Measurements from ENCODE around the gene ACTR3C. TPM values are rescaled to one million over a fixed set of nuclear protein-coding genes. Genes with fewer than 3 reads are reported as not detected.

Gene ACTR3C
- total RNA-seq, 2 experiments from 2014 or later, result 2.8 to 3.4 TPM

DNA sequence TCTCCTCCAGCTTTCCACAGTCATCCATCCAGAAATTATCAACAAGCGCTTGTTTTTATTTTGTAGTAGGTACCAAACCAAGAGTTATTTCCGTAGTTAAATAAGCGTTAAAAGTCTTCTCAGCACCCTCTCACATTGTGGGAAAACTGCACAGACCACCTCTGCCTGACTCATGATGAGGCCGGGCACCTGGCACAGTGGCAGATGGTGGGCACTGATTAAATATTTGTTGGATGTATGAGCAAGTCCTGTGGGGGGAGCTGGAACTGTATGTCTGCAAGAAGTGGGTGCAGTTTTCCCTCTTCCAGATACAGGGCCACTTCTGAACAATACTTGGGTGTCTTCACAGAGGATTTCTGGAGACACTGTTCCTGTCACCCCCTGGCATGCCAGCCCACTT is 40.0 kb upstream of the ACTR3C start:
- no peak overlapping the region for H3K27ac Mint-ChIP-seq
- peaks cover 42% of the 10 kb centered on the region for H3K4me1 Mint-ChIP-seq
- peaks cover 6% of the 10 kb centered on the region for H3K36me3 Mint-ChIP-seq
- peaks cover 4% of the 10 kb centered on the region for H3K9me3 Mint-ChIP-seq
- no peak for DNase-seq
- no peak overlapping the region for H3K4me3 Mint-ChIP-seq
- H3K27me3 Mint-ChIP-seq, result no peaks in the 10 kb centered on the region

DNA sequence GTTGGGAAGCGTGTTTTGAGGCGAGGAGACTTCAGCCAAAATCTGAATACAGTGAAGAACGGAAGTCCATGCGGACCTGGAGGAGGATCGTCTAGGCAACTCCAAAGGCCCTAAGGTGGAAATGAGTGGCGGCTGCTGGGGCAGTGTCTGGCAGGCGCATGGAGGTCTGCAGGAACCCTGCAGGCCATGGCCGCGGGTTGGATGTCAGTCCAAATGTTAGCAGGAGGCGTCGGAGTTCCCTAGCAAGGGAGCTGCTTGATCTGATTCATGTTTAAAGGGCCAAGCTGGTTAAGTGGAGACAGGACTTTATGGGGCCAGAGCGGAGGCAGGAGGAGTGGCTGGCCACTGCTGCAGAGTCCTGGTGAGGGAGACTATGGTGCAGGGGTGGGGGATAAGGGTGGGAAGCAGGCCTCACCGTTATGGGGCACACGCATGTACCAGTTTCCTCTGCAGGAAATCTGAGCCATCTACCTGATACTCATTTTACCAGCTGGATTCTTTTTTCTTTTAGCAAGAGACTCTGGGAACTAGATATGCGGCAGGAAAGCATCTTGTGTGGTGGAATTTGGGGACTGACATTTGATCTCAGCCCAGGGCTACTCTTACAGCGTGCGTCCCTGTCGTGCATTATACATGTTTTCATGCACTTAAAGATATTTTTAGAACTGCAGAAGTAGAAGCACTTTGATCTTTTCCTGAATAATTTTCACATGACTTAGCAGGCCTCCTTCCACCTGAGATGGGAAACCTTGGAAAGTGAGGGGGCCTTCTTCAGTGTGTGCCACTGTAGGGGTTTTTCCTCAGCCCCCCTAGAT is 38.7 kb upstream of the ACTR3C start:
- Mint-ChIP-seq H3K4me1 (peaks cover 48% of the 10 kb centered on the region), H3K9me3 (peaks cover 4% of the 10 kb centered on the region)

DNA sequence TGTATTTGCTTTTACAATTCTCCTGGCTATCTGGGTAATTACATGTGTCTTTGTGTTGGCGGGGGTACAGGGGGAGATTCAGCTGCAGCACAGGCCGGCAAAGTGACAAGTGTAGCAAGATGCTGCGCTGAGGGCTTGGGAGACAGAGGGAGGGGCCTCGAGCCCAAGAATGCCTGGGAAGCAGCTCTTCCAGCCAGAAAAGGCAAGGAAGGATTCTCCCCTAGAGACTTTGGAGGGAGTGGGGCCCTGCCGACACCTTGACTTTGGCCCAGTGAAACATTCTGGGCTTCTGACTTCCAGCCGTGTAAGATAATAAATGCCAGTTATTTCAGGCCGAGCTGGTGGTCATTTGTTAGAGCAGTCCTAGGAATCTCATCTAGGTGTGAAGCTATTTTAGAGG is 38.1 kb upstream of the ACTR3C start:
- peaks cover 4% of the 10 kb centered on the region for H3K9me3 Mint-ChIP-seq
- no peaks in the 10 kb centered on the region for H3K27me3 Mint-ChIP-seq
- no peak for DNase-seq
- no peak overlapping the region for H3K4me3 Mint-ChIP-seq
- H3K27ac Mint-ChIP-seq, result no peak overlapping the region
- H3K4me1 Mint-ChIP-seq, result peaks cover 48% of the 10 kb centered on the region
- H3K36me3 Mint-ChIP-seq, result peaks cover 6% of the 10 kb centered on the region

More for the DNA sequence above, 38.7 kb upstream of the ACTR3C start:
- Mint-ChIP-seq H3K27me3 (no peaks in the 10 kb centered on the region), H3K36me3 (peaks cover 6% of the 10 kb centered on the region), H3K27ac (no peak overlapping the region), H3K4me3 (no peak overlapping the region)
- no peak for DNase-seq

DNA sequence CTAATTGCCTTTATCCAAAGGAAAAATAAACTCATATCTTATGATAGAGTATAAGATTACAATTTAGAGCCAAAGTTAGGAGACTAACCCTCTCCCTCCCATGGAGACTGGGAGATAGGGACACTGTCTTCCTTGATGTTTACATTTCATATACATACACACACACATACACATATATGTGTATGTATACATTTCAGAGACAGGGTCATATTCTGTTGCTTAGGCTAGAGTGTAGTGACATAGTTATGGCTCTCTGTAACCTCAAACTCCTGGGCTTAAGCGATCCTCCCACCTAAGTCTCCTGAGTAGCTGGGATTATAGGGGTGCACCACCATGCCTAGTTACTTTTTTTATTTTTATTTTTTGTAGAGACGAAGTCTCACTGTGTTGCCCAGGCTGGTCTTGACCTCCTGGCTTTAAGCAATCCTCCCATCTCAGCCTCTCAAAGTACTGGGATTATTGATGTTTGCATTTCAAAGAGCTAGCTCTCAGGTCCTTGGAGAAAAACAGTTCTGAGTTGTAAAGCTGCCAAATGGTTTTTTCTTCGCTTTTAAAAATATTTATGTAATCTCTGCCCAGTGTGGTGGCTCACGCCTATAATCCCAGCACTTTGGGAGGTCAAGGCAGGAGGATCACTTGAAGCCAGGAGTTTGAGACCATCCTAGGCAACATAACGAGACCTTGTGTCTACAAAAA is 37.2 kb upstream of the ACTR3C start:
- H3K9me3 Mint-ChIP-seq, result peaks cover 4% of the 10 kb centered on the region
- no peak overlapping the region for H3K4me3 Mint-ChIP-seq
- no peak for DNase-seq
- H3K4me1 Mint-ChIP-seq, result peaks cover 46% of the 10 kb centered on the region
- H3K27me3 Mint-ChIP-seq, result no peaks in the 10 kb centered on the region
- H3K27ac Mint-ChIP-seq, result peak overlapping the region; percentile 72
- H3K36me3 Mint-ChIP-seq, result peaks cover 4% of the 10 kb centered on the region

DNA sequence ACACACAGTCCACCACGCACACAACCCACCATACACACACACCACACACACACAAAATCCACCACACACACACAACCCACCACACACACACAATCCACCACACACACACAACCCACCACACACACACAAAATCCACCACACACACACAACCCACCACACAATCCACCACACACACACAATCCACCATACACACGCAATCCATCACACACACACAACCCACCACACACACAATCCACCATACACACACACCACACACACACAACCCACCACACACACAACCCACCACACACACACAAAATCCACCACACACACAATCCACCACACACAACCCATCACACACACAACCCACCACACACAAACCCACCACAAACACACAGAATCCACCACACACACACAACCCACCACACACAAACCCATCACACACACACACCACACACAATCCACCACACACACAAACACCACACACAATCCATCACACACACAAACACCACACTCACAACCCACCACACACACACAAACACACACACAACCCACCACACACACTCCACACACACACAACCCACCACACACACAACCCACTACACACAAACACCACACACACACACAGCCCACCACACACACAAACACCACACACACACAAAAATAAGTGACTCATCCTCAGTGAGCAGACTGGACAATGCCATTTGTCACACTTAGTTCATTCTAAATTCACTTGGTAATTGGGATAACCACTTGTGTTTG is 36.4 kb upstream of the ACTR3C start:
- Mint-ChIP-seq H3K27ac (peak overlapping the region; percentile 72), H3K27me3 (no peaks in the 10 kb centered on the region), H3K4me1 (peaks cover 44% of the 10 kb centered on the region), H3K4me3 (no peak overlapping the region), H3K36me3 (peaks cover 4% of the 10 kb centered on the region), H3K9me3 (peaks cover 4% of the 10 kb centered on the region)
- DNase-seq, result no peak

DNA sequence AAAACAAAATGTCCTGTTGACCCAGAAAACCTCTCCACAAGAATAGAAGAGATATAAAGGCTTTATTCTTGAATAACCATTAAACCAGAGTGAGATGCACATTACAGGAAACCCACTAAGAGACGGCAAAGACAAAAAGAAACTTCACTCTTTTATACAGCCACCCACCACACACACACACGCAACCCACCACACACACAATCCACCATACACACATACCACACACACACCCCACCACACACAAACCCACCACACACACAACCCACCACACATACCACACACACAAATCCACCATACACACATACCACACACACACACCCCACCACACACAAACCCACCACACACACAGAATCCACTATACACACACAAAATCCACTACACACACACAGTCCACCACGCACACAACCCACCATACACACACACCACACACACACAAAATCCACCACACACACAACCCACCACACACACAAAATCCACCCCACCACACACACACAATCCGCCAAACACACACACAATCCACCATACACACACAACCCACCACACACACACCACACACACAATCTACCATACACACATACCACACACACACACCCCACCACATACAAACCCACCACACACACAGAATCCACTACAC is 35.8 kb upstream of the ACTR3C start:
- no peak for DNase-seq

DNA sequence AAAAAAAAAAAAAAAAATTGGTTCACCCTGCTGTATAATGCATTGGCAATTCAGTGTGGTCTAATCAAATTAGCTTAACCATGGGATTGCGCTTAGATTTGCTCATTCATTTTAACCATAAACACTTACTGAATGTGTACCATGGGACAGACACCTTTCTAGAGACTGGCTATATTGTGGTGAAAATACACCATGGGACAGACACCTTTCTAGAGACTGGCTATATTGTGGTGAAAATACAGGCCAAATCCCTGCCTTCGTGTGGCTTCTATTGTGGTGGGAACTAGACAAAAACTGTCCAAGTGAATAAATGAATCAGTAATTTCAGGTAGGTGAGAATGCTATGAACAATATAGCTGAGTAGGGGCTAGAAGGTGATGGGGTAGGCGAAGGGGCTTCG is 35.1 kb upstream of the ACTR3C start:
- no peak for DNase-seq
- Mint-ChIP-seq H3K27me3 (no peaks in the 10 kb centered on the region), H3K9me3 (peaks cover 4% of the 10 kb centered on the region), H3K36me3 (peaks cover 4% of the 10 kb centered on the region), H3K27ac (no peak overlapping the region), H3K4me3 (no peak overlapping the region), H3K4me1 (peaks cover 38% of the 10 kb centered on the region)

More for the DNA sequence above, 35.8 kb upstream of the ACTR3C start:
- H3K27ac Mint-ChIP-seq, result peak overlapping the region; percentile 13
- peaks cover 41% of the 10 kb centered on the region for H3K4me1 Mint-ChIP-seq
- no peaks in the 10 kb centered on the region for H3K27me3 Mint-ChIP-seq
- H3K4me3 Mint-ChIP-seq, result no peak overlapping the region
- H3K9me3 Mint-ChIP-seq, result peaks cover 4% of the 10 kb centered on the region
- peaks cover 4% of the 10 kb centered on the region for H3K36me3 Mint-ChIP-seq

DNA sequence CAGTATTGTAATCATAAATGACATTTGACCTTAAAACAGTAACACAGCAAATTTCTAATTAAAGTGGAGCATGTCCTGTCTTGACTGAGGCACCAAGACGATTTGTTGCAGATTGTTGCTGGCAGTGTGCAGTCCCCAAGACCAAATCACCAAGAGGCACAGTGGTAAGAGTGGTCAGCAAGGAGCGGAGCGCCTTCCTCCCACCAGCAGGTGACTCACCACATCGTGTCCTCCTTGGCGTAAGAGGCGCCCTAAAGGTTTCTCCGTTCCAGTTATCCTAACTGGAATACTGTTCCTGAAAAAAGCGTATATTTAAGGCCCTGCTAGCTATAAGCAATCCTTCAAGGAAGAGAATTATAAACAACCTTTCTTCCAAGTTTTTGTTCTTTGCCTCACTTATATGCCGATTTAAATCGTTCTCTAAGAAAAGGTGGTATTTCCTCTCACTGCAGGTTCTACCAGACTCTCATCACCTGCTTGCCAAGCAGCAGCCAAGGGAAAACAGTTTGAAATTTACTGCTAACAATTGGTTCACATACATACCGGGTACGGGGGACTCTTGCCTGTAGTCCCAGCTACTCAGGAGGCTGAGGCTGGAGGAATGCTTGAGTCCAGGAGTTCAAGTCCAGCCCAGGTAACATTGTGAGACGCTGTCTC is 34.6 kb upstream of the ACTR3C start:
- Mint-ChIP-seq H3K36me3 (peaks cover 4% of the 10 kb centered on the region), H3K9me3 (peaks cover 4% of the 10 kb centered on the region), H3K4me3 (peak overlapping the region; percentile 78), H3K4me1 (peaks cover 38% of the 10 kb centered on the region), H3K27ac (peak overlapping the region; percentile 93), H3K27me3 (no peaks in the 10 kb centered on the region)
- DNase-seq, result no peak

DNA sequence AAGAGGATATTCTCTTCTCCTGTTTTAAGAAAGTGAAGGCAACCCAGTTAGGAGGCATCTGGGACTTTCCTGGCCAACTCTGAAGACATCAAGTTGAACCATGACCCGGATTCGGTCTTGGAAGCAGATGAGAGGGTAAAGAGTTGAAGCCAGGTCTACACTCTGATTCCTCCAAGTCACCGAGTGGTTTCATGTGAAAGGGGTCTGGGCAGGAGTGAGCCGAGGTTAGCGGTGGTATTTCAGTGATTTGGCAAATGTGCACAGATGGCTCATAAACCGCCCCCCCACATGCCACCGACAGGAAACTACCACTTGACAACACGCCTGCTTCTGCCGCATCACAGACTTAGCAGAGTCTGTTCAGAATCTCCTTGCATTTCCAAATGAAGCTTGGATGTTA is 33.9 kb upstream of the ACTR3C start:
- H3K9me3 Mint-ChIP-seq, result peaks cover 4% of the 10 kb centered on the region
- peaks cover 38% of the 10 kb centered on the region for H3K4me1 Mint-ChIP-seq
- no peaks in the 10 kb centered on the region for H3K27me3 Mint-ChIP-seq
- peak overlapping the region; percentile 93 for H3K27ac Mint-ChIP-seq
- DNase-seq, result peak; percentile 62
- peaks cover 4% of the 10 kb centered on the region for H3K36me3 Mint-ChIP-seq
- peak overlapping the region; percentile 78 for H3K4me3 Mint-ChIP-seq

DNA sequence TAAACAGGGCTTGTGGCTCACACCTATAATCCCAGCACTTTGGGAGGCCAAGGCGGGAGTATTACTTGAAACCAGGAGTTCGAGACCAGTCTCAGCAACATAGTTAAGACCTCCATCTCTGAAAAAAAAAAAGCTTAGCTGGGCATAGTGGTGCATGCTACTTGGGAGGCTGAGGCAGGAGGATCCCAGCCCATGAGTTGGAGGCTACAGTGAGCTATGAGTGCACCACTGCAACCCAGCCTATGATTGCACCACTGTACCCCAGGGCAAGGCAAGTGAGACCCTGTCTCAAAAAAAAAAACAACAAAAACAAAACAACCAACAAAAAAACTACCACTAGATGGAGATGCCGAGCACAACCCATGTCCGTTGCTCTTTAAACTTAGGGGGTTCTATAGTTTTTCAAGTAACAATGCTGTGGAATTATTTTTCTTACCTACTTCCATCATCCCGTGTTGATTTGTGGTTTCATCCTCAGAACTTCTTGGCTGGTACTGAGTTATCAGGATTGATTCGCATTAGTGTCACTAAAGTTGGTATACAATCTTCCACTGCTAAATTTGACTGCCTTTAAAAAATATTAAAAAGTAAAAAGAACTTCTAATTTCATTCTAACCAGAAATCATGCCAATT is 33.0 kb upstream of the ACTR3C start:
- H3K4me1 Mint-ChIP-seq, result peaks cover 38% of the 10 kb centered on the region
- no peaks in the 10 kb centered on the region for H3K27me3 Mint-ChIP-seq
- peaks cover 4% of the 10 kb centered on the region for H3K36me3 Mint-ChIP-seq
- peaks cover 4% of the 10 kb centered on the region for H3K9me3 Mint-ChIP-seq
- peak overlapping the region; percentile 29 for H3K27ac Mint-ChIP-seq
- H3K4me3 Mint-ChIP-seq, result no peak overlapping the region
- no peak for DNase-seq

DNA sequence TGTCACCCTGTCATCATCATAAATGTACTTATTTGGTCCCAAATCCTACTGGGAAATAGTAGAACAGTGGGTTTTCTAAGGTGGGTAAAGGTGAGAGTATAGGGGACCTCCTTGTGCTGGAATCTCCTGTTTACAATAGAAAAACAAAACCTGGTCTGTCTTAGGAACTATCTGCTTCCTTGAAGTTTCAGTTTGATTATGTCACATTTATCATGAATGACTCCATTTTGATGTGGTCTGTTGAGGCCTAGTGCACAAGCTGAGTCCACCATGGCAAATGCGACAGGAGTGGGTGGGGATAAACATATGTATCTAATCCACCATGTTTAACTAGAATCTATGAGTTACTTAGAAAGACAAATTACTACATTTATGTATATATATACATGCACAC is 32.3 kb upstream of the ACTR3C start:
- H3K36me3 Mint-ChIP-seq, result peaks cover 4% of the 10 kb centered on the region
- no peak for DNase-seq
- H3K9me3 Mint-ChIP-seq, result peaks cover 4% of the 10 kb centered on the region
- peaks cover 38% of the 10 kb centered on the region for H3K4me1 Mint-ChIP-seq
- no peak overlapping the region for H3K27ac Mint-ChIP-seq
- no peaks in the 10 kb centered on the region for H3K27me3 Mint-ChIP-seq
- no peak overlapping the region for H3K4me3 Mint-ChIP-seq

DNA sequence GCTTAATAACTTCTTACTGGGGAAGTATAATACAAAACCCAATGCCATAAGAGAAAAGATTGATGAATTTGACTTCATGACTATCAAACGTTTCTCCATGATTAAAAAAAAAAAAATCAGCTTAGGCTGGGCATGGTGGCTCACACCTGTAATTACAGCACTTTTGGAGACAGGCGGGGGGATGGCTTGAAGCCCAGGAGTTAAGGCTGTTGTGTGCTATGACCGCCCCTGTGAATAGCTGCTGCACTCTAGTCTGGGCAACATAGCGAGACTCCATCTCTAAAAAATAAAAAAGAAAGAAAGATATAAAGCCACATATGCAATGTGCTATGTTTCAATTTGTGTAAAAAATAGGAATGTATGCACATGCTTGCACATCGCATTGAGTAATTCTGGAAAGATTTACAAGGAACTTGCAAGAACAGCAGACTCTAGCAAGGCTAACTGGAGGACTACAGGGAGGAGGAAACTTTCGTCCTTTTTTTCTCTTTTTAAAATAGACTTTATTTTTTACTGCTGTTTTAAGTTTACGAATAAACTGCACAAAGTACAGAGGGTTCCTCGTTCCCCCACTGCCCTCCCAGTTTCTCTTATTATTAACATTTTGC is 28.3 kb upstream of the ACTR3C start:
- no peak overlapping the region for H3K4me3 Mint-ChIP-seq
- no peaks in the 10 kb centered on the region for H3K9me3 Mint-ChIP-seq
- H3K4me1 Mint-ChIP-seq, result peaks cover 10% of the 10 kb centered on the region
- peaks cover 3% of the 10 kb centered on the region for H3K27me3 Mint-ChIP-seq
- no peak overlapping the region for H3K27ac Mint-ChIP-seq
- no peak for DNase-seq
- no peaks in the 10 kb centered on the region for H3K36me3 Mint-ChIP-seq

DNA sequence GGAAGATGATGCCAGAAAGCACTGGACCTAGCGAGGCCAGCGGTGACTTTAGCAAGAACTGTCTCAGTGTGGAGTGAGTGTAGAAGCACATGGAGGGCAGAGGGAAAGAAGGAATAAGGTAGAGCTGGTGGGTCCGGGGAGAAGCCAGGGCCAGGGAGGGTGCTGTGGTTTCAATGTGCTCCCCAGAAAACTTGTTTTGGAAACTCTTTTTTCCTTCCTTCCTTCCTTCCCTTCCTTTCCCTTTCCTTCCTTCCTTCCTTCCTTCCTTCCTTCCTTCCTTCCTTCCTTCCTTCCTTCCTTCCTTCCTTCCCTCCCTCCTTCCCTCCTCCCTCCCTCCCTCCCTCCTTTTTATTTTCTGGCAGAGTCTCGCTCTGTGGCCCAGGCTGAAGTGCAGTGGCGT is 23.6 kb upstream of the ACTR3C start:
- Mint-ChIP-seq H3K4me3 (no peak overlapping the region), H3K27ac (no peak overlapping the region), H3K36me3 (peaks cover 7% of the 10 kb centered on the region), H3K27me3 (peaks cover 23% of the 10 kb centered on the region), H3K9me3 (no peaks in the 10 kb centered on the region), H3K4me1 (no peaks in the 10 kb centered on the region)
- no peak for DNase-seq

DNA sequence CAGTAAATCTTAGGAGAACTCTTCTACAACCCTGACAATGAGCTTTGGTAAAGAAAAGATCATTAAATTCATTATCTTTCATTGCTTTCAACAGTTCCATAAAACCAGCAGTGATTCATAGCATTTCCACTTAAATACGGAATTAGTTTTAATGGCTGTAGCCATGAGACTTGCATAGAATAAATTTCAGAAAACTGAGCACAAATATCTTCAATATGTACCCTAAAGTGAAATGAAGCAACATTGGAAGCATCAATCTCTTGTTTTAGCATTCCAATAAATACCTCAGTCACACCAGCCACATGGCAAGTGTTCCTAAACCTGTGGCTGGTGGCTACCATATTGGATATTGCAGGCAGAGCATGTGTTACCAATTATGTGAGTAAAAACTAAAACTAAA is 21.7 kb upstream of the ACTR3C start:
- DNase-seq, result no peak
- no peak overlapping the region for H3K27ac Mint-ChIP-seq
- no peaks in the 10 kb centered on the region for H3K9me3 Mint-ChIP-seq
- no peak overlapping the region for H3K4me3 Mint-ChIP-seq
- H3K4me1 Mint-ChIP-seq, result peaks cover 6% of the 10 kb centered on the region
- H3K27me3 Mint-ChIP-seq, result peaks cover 40% of the 10 kb centered on the region
- peaks cover 7% of the 10 kb centered on the region for H3K36me3 Mint-ChIP-seq

Data from activated naive CD8-positive, alpha-beta T cell treated with anti-CD3 and anti-CD28 coated beads for 36 hours (primary cell).